ENCODE measurements around the gene TICAM1.

GRCh38 chr19:4768934-4769777, 62.4 kb downstream of the TICAM1 start:
- TF ChIP-seq, protein P1, sequence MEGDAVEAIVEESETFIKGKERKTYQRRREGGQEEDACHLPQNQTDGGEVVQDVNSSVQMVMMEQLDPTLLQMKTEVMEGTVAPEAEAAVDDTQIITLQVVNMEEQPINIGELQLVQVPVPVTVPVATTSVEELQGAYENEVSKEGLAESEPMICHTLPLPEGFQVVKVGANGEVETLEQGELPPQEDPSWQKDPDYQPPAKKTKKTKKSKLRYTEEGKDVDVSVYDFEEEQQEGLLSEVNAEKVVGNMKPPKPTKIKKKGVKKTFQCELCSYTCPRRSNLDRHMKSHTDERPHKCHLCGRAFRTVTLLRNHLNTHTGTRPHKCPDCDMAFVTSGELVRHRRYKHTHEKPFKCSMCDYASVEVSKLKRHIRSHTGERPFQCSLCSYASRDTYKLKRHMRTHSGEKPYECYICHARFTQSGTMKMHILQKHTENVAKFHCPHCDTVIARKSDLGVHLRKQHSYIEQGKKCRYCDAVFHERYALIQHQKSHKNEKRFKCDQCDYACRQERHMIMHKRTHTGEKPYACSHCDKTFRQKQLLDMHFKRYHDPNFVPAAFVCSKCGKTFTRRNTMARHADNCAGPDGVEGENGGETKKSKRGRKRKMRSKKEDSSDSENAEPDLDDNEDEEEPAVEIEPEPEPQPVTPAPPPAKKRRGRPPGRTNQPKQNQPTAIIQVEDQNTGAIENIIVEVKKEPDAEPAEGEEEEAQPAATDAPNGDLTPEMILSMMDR (IDR thresholded peaks at IDR 0.05 in 2 of 3, conservative IDR thresholded peaks at IDR 0.05 in 1 of 3; ENCODE audit: control insufficient read depth in 2 of 3, extremely low read depth in 1 of 3, insufficient read depth in 1 of 3, low read depth in 3 of 3, low read length in 3 of 3), result no peak
- TF ChIP-seq, protein P2, sequence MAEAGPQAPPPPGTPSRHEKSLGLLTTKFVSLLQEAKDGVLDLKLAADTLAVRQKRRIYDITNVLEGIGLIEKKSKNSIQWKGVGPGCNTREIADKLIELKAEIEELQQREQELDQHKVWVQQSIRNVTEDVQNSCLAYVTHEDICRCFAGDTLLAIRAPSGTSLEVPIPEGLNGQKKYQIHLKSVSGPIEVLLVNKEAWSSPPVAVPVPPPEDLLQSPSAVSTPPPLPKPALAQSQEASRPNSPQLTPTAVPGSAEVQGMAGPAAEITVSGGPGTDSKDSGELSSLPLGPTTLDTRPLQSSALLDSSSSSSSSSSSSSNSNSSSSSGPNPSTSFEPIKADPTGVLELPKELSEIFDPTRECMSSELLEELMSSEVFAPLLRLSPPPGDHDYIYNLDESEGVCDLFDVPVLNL (IDR thresholded peaks at IDR 0.05; ENCODE audit: low read depth, low read length), result no peak
- TF ChIP-seq RCOR1 (conservative IDR thresholded peaks at IDR 0.05; ENCODE audit: low read depth, low read length), result peak; percentile 99
- no peak for TF ChIP-seq MYC (IDR thresholded peaks at IDR 0.05; ENCODE audit: insufficient read depth, insufficient read length, insufficient replicate concordance, low read length, severe bottlenecking)
- TF ChIP-seq POLR2AphosphoS5 (IDR thresholded peaks at IDR 0.05; ENCODE audit: low read length), result no peak
- TF ChIP-seq POLR2A (IDR thresholded peaks at IDR 0.05; ENCODE audit: low read depth, low read length), result no peak
- TF ChIP-seq, protein P3, sequence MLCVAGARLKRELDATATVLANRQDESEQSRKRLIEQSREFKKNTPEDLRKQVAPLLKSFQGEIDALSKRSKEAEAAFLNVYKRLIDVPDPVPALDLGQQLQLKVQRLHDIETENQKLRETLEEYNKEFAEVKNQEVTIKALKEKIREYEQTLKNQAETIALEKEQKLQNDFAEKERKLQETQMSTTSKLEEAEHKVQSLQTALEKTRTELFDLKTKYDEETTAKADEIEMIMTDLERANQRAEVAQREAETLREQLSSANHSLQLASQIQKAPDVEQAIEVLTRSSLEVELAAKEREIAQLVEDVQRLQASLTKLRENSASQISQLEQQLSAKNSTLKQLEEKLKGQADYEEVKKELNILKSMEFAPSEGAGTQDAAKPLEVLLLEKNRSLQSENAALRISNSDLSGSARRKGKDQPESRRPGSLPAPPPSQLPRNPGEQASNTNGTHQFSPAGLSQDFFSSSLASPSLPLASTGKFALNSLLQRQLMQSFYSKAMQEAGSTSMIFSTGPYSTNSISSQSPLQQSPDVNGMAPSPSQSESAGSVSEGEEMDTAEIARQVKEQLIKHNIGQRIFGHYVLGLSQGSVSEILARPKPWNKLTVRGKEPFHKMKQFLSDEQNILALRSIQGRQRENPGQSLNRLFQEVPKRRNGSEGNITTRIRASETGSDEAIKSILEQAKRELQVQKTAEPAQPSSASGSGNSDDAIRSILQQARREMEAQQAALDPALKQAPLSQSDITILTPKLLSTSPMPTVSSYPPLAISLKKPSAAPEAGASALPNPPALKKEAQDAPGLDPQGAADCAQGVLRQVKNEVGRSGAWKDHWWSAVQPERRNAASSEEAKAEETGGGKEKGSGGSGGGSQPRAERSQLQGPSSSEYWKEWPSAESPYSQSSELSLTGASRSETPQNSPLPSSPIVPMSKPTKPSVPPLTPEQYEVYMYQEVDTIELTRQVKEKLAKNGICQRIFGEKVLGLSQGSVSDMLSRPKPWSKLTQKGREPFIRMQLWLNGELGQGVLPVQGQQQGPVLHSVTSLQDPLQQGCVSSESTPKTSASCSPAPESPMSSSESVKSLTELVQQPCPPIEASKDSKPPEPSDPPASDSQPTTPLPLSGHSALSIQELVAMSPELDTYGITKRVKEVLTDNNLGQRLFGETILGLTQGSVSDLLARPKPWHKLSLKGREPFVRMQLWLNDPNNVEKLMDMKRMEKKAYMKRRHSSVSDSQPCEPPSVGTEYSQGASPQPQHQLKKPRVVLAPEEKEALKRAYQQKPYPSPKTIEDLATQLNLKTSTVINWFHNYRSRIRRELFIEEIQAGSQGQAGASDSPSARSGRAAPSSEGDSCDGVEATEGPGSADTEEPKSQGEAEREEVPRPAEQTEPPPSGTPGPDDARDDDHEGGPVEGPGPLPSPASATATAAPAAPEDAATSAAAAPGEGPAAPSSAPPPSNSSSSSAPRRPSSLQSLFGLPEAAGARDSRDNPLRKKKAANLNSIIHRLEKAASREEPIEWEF (IDR thresholded peaks at IDR 0.05; ENCODE audit: insufficient replicate concordance, low read depth, low read length), result no peak
- TF ChIP-seq, protein P4, sequence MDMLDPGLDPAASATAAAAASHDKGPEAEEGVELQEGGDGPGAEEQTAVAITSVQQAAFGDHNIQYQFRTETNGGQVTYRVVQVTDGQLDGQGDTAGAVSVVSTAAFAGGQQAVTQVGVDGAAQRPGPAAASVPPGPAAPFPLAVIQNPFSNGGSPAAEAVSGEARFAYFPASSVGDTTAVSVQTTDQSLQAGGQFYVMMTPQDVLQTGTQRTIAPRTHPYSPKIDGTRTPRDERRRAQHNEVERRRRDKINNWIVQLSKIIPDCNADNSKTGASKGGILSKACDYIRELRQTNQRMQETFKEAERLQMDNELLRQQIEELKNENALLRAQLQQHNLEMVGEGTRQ (IDR thresholded peaks at IDR 0.05; ENCODE audit: borderline replicate concordance, low read depth, low read length), result no peak
- TF ChIP-seq CHD2 (IDR thresholded peaks at IDR 0.05; ENCODE audit: borderline replicate concordance, low read depth, low read length), result 0 out of 2 replicates have a peak, but pooled peaks have one; percentile 38
- TF ChIP-seq JUND (IDR thresholded peaks at IDR 0.05; ENCODE audit: low read depth, low read length), result no peak
- no peak for TF ChIP-seq FOXM1 (IDR thresholded peaks at IDR 0.05; ENCODE audit: low read depth, low read length)
- no peak for TF ChIP-seq MTA3 (IDR thresholded peaks at IDR 0.05; ENCODE audit: borderline replicate concordance, low read length)
- no peak for TF ChIP-seq PAX5 (IDR thresholded peaks at IDR 0.05; ENCODE audit: borderline replicate concordance, low read depth, low read length)
- TF ChIP-seq ZNF207 (IDR thresholded peaks at IDR 0.05; ENCODE audit: borderline replicate concordance), result peak; percentile 74; the same call in 1 of the 2 replicates
